GM19025 (cell line): Measurements from ENCODE around the gene OR2B2.
"Not testable (repeated sequence)": the region's sequence is repeated elsewhere in the genome, so short reads cannot be mapped to it uniquely, and the experiment has no call there.

ENCODE experiments used
- ATAC-seq: cut with Tn5 transposase; IDR thresholded peaks from one replicate; pipeline ENCODE4 v1.9.1; 2021; ENCODE audit warnings: mild to moderate bottlenecking, low read depth, moderate library complexity; ENCODE audit not compliant: unreplicated experiment

Gene OR2B2

GRCh38 chr6:27911956-27912446 lies at the start of gene OR2B2:
Gene OR2B2 (minus strand): TSS chr6:27912396. CDS start chr6:27912319, 77 bp downstream.
- ATAC-seq = no peak

DNA sequence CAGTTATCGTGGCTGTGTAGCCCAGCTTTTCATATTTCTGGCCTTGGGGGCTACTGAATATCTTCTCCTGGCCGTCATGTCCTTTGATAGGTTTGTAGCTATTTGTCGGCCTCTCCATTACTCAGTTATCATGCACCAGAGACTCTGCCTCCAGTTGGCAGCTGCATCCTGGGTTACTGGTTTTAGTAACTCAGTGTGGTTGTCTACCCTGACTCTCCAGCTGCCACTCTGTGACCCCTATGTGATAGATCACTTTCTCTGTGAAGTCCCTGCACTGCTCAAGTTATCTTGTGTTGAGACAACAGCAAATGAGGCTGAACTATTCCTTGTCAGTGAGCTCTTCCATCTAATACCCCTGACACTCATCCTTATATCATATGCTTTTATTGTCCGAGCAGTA lies 45.3 kb upstream of the OR2B2 start:
- ATAC-seq = no peak

DNA sequence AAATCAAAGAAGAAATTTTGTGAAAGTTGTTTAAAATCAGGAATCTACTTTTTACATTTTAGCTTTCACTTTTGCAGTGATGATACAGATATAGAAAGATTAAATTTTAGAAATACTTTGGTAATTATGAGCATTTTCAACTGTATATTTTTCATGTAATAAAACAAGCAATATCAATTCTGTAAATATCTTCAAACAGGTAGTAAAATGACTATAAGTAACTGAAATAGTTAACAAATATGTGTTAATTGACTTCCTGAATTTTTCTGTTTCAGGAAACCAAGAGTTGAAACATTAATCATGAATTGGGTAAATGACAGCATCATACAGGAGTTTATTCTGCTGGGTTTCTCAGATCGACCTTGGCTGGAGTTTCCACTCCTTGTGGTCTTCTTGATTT lies 44.7 kb upstream of the OR2B2 start, which contains the start of gene OR2B6:
OR2B6 (plus strand) TSS at position 301 of the 400 bp plus-strand sequence; CDS start at position 301, 0 bp downstream.
- no peak for ATAC-seq

DNA sequence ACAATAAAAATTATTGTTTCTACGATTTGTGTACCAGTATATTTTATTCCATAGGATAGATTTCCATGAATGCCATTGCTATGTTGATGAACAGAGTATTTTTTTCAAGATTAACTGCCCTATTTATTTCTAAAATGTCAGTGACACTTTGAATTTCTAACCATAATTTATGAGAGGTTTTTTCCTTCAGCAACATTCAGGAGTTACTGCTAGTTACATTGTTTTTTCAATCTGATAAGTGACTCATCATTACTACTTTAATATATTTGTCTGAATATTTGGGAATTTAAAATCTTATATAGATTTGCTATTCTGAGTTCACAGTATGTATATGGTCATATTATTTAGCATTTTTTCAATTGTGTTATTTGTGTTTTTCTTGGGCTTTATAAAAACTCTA lies 38.8 kb upstream of the OR2B2 start:
- ATAC-seq = no peak

DNA sequence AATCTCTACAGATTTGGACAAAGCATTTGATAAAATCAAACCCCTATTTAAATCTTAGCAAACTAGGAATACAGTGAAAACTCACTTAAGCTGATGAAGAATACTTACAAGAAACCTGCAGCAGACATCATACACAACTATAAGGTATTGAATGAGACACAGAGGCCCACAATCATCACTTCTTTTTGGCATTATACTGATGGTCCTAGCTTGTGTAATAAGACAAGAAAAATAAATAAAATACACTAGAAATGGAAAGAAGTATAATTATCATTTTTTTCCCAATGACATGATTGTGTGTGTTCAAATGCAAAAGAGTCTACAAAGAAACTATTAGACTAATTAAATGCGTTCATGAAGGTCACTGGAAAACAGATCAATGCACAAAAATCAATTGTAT lies 36.0 kb upstream of the OR2B2 start:
- ATAC-seq = no peak

DNA sequence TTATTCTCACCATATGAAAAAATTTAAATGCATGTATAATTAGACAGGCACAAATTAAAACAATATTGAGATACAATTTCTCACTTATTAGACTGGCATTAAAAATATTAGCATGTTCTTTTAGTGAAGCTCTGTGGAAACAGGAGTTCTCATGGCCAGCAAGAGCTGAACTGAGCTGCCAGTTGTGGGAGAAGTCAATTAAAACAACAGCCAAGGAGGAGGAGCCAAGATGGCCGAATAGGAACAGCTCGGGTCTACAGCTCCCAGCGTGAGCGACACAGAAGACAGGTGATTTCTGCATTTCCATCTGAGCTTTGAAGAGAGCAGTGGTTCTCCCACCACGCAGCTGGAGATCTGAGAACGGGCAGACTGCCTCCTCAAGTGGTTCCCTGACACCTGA lies 30.9 kb upstream of the OR2B2 start:
- not testable (repeated sequence) for ATAC-seq

- ATAC-seq = no peak
These were observed 28.6 kb upstream of the OR2B2 start for GRCh38 chr6:27940766-27941165.

DNA sequence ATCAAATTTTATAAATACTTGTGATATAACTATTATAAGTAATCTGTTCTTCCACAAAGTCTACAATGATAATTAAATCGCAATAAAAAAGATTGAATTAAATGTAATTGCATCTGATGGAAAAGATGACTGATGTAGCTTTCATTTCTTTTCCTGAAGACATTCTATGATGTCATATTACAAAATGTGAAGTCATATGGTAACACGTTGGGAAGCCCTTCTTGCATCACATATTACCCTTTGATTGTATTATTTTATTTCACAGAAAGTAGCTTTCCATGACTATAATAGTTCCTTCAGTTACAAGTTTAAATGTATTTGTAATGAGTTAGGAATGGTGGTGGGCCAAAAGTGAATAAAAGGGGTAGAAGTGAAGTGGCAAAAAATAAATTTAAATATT lies 19.0 kb upstream of the OR2B2 start:
- no peak for ATAC-seq

DNA sequence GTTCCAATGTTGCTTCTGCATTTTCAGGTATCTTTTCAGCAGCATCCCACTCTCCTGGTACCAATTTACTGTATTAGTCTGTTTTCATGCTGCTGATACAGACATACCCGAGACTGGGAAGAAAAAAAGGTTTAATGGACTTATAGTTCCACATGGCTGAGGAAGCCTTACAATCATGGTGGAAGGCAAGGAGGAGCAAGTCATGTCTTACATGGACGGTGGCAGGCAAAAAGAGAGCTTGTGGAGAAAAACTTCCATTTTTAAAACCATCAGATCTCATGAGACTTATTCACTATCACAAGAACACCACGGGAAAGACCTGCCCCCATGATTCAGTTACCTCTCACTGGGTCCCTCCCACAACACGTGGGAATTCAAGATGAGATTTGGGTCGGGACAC lies 17.7 kb upstream of the OR2B2 start:
- not testable (repeated sequence) for ATAC-seq

- not testable (repeated sequence) for ATAC-seq
These were observed 15.8 kb upstream of the OR2B2 start for GRCh38 chr6:27928041-27928440.

DNA sequence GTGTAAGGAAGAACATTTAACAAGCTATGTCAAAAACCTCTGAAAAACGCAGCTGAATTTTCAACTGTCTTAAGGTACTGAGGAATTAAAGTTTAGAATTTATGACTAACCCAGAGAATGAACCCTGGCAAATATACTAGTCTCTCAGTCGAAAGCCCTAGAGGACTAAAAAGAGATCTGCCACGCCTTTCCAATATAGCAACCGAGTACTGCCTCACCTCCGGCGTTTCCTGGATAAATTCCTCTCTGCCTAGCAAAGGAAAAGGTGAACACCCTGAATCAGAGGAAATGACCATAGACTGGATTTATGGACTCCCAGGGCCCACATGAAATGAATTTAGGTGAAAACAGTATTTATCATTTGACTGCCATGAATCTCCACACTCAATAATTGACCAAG lies 12.0 kb upstream of the OR2B2 start:
- ATAC-seq = no peak

DNA sequence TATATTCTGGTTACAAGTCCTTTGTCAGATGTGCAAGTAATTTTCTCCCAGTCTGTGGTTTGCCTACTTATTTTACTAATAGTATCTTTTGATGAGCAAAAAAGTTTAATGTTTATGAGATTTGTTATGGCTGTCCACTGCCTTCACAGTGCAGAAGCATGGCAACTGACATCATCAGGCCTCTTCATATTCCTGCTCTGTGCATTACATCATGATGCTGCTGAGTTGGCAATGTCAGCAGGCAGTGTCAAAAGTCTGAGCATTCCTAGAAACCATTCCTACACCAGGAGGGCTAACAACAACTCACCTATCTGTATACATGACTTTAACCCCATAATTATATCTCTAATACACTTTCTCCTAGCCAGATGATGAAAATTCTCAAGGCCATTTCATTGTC lies 10.8 kb upstream of the OR2B2 start:
- ATAC-seq = no peak

DNA sequence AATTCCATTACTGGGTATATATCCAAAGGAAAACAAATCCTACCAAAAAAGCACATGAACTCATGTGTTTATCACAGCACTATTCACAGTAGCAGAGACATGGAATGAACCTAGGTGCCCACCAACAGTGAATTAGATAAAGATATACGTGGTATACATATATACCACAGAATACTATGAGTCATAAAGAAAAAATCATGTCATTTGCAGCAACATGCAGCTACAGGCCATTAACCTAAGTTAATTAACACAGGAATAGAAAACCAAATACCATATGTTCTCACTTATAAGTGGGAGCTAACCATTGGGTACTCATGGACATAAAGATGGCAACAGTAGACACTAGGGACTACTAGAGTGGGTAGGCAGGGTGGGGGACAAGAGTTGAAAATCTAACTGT lies 4.2 kb downstream of the OR2B2 start:
- ATAC-seq = no peak

DNA sequence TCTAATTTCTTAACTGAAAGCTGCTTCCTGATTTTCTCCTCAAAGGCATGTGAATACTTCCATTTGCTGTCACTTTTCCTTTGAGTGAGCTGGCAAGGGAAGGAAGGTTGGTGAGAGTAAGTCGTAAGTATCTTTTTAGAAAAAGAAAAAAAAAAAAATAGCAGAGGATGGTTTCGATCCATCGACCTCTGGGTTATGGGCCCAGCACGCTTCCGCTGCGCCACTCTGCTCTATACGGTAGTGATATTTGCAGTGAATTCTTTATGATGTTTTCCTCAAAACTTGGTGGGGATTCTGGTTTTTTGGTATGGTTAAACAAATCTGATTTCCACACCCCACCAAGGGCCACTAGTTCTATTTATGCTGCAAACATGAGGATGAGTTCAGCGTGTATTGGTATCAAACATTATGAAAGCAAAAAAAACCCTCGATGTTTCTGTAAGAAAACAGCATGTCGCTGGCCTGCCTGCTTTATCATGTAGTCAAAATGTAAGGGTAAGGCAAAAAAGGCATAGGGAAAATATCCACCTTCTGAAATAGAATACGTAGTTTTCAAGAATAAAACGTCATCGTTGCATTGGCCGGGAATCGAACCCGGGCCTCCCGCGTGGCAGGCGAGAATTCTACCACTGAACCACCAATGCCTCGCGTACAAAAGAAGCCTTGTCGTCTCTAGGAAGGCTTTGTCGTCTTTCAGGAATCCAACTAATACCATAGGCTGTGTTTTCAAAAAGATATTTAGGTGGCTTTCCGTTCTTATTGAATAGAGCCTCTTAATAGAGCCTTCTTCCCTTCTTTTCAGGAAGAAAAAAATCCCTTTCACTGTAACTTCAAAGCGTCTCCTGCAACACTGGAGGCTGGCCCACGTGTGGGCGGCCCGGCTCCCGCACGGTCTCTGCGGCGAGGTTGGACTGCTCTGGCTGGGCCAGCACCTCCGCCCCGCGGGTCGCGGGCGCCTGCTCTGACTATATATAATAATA lies 9.6 kb downstream of the OR2B2 start:
- peak; percentile 68 for ATAC-seq

- ATAC-seq = no peak
These were observed 10.4 kb downstream of the OR2B2 start for GRCh38 chr6:27901801-27902200.

GRCh38 chr6:27900197-27900596 lies 12.0 kb downstream of the OR2B2 start:
- ATAC-seq = not testable (repeated sequence)

- no peak for ATAC-seq
These were observed 12.7 kb downstream of the OR2B2 start for GRCh38 chr6:27899543-27899942.

GRCh38 chr6:27897580-27898206 lies 14.5 kb downstream of the OR2B2 start:
- ATAC-seq = no peak

DNA sequence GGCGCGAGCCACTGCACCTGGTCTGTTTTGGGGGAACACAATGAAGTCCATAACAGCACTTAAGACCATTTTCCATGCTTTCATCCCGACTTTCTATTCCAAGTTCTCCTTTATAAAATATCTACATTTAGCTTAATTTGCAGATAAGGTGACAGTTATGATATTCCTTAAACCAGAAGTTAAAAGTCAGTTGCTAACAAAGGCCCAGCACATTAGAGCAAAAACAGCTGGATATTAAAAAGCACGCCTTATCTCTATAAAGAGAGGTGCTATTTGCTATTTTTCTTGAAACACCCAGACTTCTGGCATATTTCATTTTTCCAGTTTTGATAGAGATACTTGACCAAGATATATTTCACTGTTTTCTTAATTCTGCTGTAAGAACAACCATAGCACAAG lies 15.8 kb downstream of the OR2B2 start:
- no peak for ATAC-seq

GRCh38 chr6:27894839-27895762 lies 17.1 kb downstream of the OR2B2 start:
- no peak for ATAC-seq
